UCSD-AML1 (cell line): Measurements from ENCODE around the gene ZNF823.

ENCODE experiments used
- DNase-seq: peaks from one replicate; lab custom pipeline; 2025; ENCODE audit not compliant: unreplicated experiment; lab: John Stamatoyannopoulos, UW

ZNF823 gene

GRCh38 chr19:11737964-11738745 lies 591 bp downstream of the ZNF823 start:
- DNase-seq = peak; percentile 39

- peak; percentile 18 for DNase-seq
Measured at GRCh38 chr19:11736696-11737095, 2.0 kb downstream of the ZNF823 start.

DNA sequence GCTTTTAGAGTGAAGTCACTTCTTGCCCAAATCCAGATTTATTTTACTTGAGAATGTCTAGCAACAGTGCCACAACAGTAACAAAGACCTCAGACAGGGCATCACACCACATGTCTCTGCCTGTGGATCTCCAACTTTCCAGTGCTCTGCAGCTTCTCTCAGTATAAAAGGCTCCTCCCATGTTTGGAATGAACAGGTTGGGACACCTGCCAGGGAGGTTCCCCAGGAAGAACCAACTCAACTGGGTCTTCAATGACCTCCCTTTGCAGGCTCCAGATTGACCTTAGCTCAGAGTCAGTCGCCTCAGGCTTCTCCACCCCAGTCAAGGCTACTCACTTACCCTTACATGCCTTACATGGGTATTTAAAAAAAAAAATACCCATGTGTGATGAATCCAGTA lies 3.4 kb downstream of the ZNF823 start:
- no peak for DNase-seq

DNA sequence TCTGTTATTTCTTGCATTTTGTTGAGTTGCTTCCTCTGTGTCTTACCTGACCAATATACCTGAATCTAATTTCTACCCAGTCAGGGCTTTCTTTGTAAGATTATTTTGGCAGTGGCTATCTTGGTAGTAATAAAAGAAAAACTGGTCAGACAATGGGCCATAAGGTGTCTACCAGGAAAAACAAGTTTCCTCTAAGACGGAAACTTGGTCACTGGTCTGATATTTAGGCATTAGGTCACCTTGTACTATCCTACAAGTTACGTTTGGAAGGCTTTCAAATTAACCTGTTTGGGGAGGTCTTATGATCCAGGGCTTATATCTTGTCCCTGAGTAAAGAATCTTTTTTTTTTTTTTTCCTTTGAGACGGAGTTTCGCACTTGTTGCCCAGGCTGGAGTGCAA lies 9.2 kb downstream of the ZNF823 start:
- no peak for DNase-seq

- DNase-seq = no peak
Measured at GRCh38 chr19:11722414-11722813, 16.3 kb downstream of the ZNF823 start.

DNA sequence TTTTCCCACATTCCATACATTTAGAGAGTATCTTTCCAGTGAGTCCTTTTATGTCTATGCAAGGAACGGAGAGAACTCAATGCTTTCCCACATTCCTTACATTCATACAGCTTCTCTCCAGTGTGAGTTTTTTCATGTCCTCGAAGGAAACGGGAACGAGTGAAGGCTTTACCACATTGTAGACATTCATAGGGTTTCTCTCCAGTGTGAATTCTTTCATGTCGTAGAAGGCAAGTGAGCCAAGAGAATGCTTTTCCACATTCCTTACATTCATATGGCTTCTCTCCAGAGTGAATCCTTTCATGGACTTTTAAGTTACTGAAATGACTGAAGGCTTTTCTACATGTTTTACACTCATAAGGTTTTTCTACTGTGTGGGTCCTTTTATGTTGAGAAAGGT lies 17.1 kb downstream of the ZNF823 start:
- no peak for DNase-seq

GRCh38 chr19:11710313-11710712 lies 28.4 kb downstream of the ZNF823 start:
- no peak for DNase-seq

- no peak for DNase-seq
Measured at GRCh38 chr19:11708457-11708856, 30.3 kb downstream of the ZNF823 start.

- DNase-seq = no peak
Measured at GRCh38 chr19:11705474-11705873, 33.3 kb downstream of the ZNF823 start.

DNA sequence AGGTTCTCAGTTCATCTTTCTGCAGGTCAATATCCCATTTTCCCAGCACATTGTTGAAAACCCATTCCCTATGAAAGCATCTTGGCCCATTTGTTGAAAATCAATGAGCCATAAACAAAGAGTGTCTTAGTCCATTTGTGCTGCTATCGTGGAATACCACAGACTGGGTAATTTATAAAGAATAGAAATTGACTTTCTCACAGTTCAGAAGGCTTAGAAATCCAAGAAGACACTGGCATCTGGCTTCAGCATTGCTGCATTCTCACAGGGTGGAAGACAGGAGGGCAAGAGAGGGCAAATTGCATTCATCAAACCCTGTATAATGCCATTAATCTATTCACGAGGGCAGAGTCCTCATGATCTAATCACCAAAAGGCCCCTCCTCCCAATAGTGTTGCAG lies 34.1 kb downstream of the ZNF823 start:
- DNase-seq = no peak

- no peak for DNase-seq
Measured at GRCh38 chr19:11699931-11700794, 38.6 kb downstream of the ZNF823 start.

- DNase-seq = no peak
Measured at GRCh38 chr19:11698231-11698630, 40.5 kb downstream of the ZNF823 start.

GRCh38 chr19:11697284-11697855 lies 41.4 kb downstream of the ZNF823 start:
- DNase-seq = no peak

- DNase-seq = peak; percentile 63
Measured at GRCh38 chr19:11694533-11695439, 44.0 kb downstream of the ZNF823 start.

GRCh38 chr19:11693505-11694499 lies 44.9 kb downstream of the ZNF823 start:
- no peak for DNase-seq

GRCh38 chr19:11692127-11692790 lies 46.5 kb downstream of the ZNF823 start:
- no peak for DNase-seq

DNA sequence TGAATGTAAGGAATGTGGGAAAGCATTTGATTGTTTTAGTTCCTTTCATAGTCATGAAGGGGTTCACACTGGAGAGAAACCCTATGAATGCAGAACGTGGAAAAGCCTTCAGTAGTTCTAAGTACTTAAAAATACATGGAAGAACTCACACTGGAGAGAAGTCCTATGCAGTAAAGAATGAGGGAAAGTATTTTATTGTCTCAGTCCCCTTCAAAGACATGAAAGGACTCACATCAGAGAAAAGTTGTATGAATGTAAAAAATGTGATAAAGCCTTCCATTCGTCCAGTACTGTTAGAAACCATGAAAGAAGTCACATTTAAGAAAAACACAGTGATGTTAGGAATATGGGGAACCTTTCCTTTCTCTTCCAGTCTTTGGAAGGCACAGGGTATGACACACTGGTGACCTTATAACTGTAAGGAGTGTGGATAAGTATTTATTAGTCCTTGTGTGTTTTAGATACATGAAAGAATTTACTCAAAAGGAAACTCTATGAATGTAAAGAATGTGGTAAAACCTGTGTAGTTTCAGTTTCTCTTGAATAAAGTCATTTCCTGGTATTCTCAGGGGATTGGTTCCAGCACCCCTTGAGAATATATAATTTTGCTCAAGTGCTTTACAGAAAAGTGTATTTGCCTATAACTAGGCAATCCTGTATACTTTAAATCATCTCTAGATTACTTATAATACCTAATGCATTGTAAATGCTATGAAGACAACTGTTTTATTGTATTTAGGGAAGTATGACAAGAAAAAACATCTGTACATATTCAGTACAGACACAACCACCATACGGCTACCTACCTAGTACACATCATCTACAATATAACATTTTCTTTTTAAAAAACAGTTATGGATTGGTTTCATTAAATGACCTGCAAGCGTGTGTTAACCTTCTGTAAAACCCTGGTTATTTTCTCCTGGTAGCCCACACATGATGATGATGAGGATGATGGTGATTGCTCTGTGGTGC lies 52.8 kb downstream of the ZNF823 start:
- DNase-seq = no peak
